Ectodermal cell (in vitro differentiated cells): ENCODE measurements around the gene GOLT1A.

Source experiments
- H3K27ac ChIP-seq: 2 replicates; pipeline ENCODE4 v1.7.0; 2013; ENCODE audit warnings: mild to moderate bottlenecking, low read depth, low read length; ENCODE audit not compliant: insufficient read depth, poor library complexity, severe bottlenecking
- H3K27me3 ChIP-seq: 2 replicates; pipeline ENCODE4 v1.7.0; 2013; ENCODE audit warnings: mild to moderate bottlenecking, low read length; ENCODE audit not compliant: insufficient read depth, control insufficient read depth, poor library complexity, severe bottlenecking
- H3K36me3 ChIP-seq: one replicate; pipeline ENCODE4 v1.7.0; 2013; ENCODE audit warnings: low read length; ENCODE audit not compliant: control insufficient read depth, insufficient read depth
- H3K4me1 ChIP-seq: one replicate; pipeline ENCODE4 v1.7.0; 2013; ENCODE audit warnings: low read length; ENCODE audit not compliant: control insufficient read depth, insufficient read depth
- H3K4me3 ChIP-seq: 2 replicates; pipeline ENCODE4 v1.7.0; 2013; ENCODE audit warnings: low read depth, low read length, control low read depth; ENCODE audit not compliant: insufficient read depth
- H3K9me3 ChIP-seq: 2 replicates; pipeline ENCODE4 v1.7.0; 2013; ENCODE audit warnings: mild to moderate bottlenecking, low read length, moderate library complexity; ENCODE audit not compliant: control insufficient read depth
- WGBS, 2 experiments: methylation state at CpG; one replicate each; pipeline ENCODE4 v1.1.7; 2013; ENCODE audit warnings: missing lambda C conversion rate in 2 of 2; 5-methylcytosine and 5-hydroxymethylcytosine counted together

GOLT1A gene

GRCh38 chr1:204162494-204163074, 51.2 kb downstream of the GOLT1A start:
- Histone ChIP-seq H3K36me3 (no peaks in the 10 kb centered on the region), H3K9me3 (no peaks in the 10 kb centered on the region), H3K27me3 (no peaks in the 10 kb centered on the region), H3K27ac (no peak overlapping the region), H3K4me3 (no peak overlapping the region), H3K4me1 (no peaks in the 10 kb centered on the region)
- WGBS, 2 experiments, result 19 to 22% methylated on average over 7 of the region's 7 CpGs

GRCh38 chr1:204161609-204162493, 51.9 kb downstream of the GOLT1A start:
- no peaks in the 10 kb centered on the region for H3K36me3 ChIP-seq
- no peak overlapping the region for H3K4me3 ChIP-seq
- WGBS, 2 experiments, result 83 to 85% methylated on average over 14 of the region's 14 CpGs
- no peaks in the 10 kb centered on the region for H3K4me1 ChIP-seq
- H3K9me3 ChIP-seq, result no peaks in the 10 kb centered on the region
- H3K27me3 ChIP-seq, result no peaks in the 10 kb centered on the region
- no peak overlapping the region for H3K27ac ChIP-seq

GRCh38 chr1:204157962-204158361, 55.8 kb downstream of the GOLT1A start:
- WGBS, 2 experiments, result 84 to 86% methylated on average over 6 of the region's 6 CpGs
- peaks cover 3% of the 10 kb centered on the region for H3K27me3 ChIP-seq
- no peaks in the 10 kb centered on the region for H3K9me3 ChIP-seq

GRCh38 chr1:204155881-204156280, 57.9 kb downstream of the GOLT1A start:
- H3K27me3 ChIP-seq, result peaks cover 23% of the 10 kb centered on the region
- WGBS, 2 experiments, result 88 to 90% methylated on average over 10 of the region's 10 CpGs
- H3K4me1 ChIP-seq, result peaks cover 5% of the 10 kb centered on the region
- no peak overlapping the region for H3K4me3 ChIP-seq
- H3K9me3 ChIP-seq, result no peaks in the 10 kb centered on the region
- no peak overlapping the region for H3K27ac ChIP-seq
- no peaks in the 10 kb centered on the region for H3K36me3 ChIP-seq

More at GRCh38 chr1:204157962-204158361, 55.8 kb downstream of the GOLT1A start:
- no peaks in the 10 kb centered on the region for H3K36me3 ChIP-seq
- H3K4me3 ChIP-seq, result no peak overlapping the region
- no peak overlapping the region for H3K27ac ChIP-seq
- H3K4me1 ChIP-seq, result no peaks in the 10 kb centered on the region

GRCh38 chr1:204154568-204155255, 59.1 kb downstream of the GOLT1A start:
- peaks cover 7% of the 10 kb centered on the region for H3K4me1 ChIP-seq
- no peak overlapping the region for H3K4me3 ChIP-seq
- H3K27me3 ChIP-seq, result peaks cover 32% of the 10 kb centered on the region
- WGBS, 2 experiments, result 93 to 96% methylated on average over 15 of the region's 15 CpGs
- no peaks in the 10 kb centered on the region for H3K36me3 ChIP-seq
- H3K27ac ChIP-seq, result no peak overlapping the region
- no peaks in the 10 kb centered on the region for H3K9me3 ChIP-seq

- 92% methylated on average over 5 of the region's 5 CpGs for WGBS, 2 experiments
- Histone ChIP-seq H3K9me3 (no peaks in the 10 kb centered on the region), H3K4me1 (peaks cover 7% of the 10 kb centered on the region)
Measured at GRCh38 chr1:204153667-204154066, 60.1 kb downstream of the GOLT1A start.

GRCh38 chr1:204152310-204153044, 61.3 kb downstream of the GOLT1A start:
- 39 to 42% methylated on average over 24 to 25 of the region's 25 CpGs for WGBS, 2 experiments

More at GRCh38 chr1:204153667-204154066, 60.1 kb downstream of the GOLT1A start:
- Histone ChIP-seq H3K27ac (no peak overlapping the region), H3K36me3 (no peaks in the 10 kb centered on the region), H3K4me3 (no peak overlapping the region), H3K27me3 (peaks cover 32% of the 10 kb centered on the region)

GRCh38 chr1:204151552-204152309, 62.1 kb downstream of the GOLT1A start, which contains the start of gene ETNK2:
Gene ETNK2, minus strand, starts transcription at chr1:204152044. Its CDS starts 192 bp downstream, at chr1:204151852.
- WGBS, 2 experiments, result 0 to 1% methylated on average over 94 of the region's 94 CpGs
- Histone ChIP-seq H3K27me3 (peaks cover 32% of the 10 kb centered on the region), H3K4me3 (peak within 1 kb of the TSS; percentile 56), H3K27ac (no peak within 1 kb of the TSS), H3K9me3 (no peaks in the 10 kb centered on the region), H3K4me1 (peaks cover 21% of the 10 kb centered on the region), H3K36me3 (no peaks in the 10 kb centered on the region)

More at GRCh38 chr1:204152310-204153044, 61.3 kb downstream of the GOLT1A start:
- H3K4me1 ChIP-seq, result peaks cover 14% of the 10 kb centered on the region
- no peaks in the 10 kb centered on the region for H3K9me3 ChIP-seq
- no peak overlapping the region for H3K27ac ChIP-seq
- peak overlapping the region; percentile 56 for H3K4me3 ChIP-seq
- H3K36me3 ChIP-seq, result no peaks in the 10 kb centered on the region
- peaks cover 32% of the 10 kb centered on the region for H3K27me3 ChIP-seq
